ENCODE measurements around the gene UMODL1. TPM values are rescaled to one million over a fixed set of nuclear protein-coding genes. Genes with fewer than 3 reads are reported as not detected.
A peak's percentile ranks its signal among the peaks of the same experiment; 100 is the strongest.

Gene UMODL1
- total RNA-seq, 1 donor from 2014 or later = not detected

GRCh38 chr21:42025376-42026081 is 45.6 kb upstream of the UMODL1 start:
- DNase-seq (ENCODE audit: low spot score in 2 of 2, unreplicated experiment in 2 of 2) = no peak
- H3K36me3 Mint-ChIP-seq = no peaks in the 10 kb centered on the region
- H3K9me3 Mint-ChIP-seq = peaks cover under 1% of the 10 kb centered on the region
- peaks cover 10% of the 10 kb centered on the region for H3K4me1 Mint-ChIP-seq
- H3K27ac Mint-ChIP-seq = peak overlapping the region; percentile 71
- peaks cover 7% of the 10 kb centered on the region for H3K27me3 Mint-ChIP-seq (ENCODE audit: low read depth)
- no peak for TF ChIP-seq CTCF (IDR thresholded peaks at IDR 0.05; ENCODE audit: unreplicated experiment)
- no peak overlapping the region for H3K4me3 Mint-ChIP-seq

- TF ChIP-seq CTCF (IDR thresholded peaks at IDR 0.05; ENCODE audit: unreplicated experiment) = no peak
- no peak for DNase-seq (ENCODE audit: low spot score in 2 of 2, unreplicated experiment in 2 of 2)
- Mint-ChIP-seq H3K27ac (no peak overlapping the region), H3K4me3 (no peak overlapping the region), H3K4me1 (peaks cover 10% of the 10 kb centered on the region), H3K27me3 (ENCODE audit: low read depth) (peaks cover 7% of the 10 kb centered on the region), H3K9me3 (peaks cover 3% of the 10 kb centered on the region), H3K36me3 (no peaks in the 10 kb centered on the region)
Measured at GRCh38 chr21:42026082-42026435, 45.1 kb upstream of the UMODL1 start.

GRCh38 chr21:42027085-42027821 is 43.9 kb upstream of the UMODL1 start:
- no peak for DNase-seq (ENCODE audit: low spot score in 2 of 2, unreplicated experiment in 2 of 2)
- Mint-ChIP-seq H3K9me3 (peaks cover 3% of the 10 kb centered on the region), H3K4me1 (peaks cover 10% of the 10 kb centered on the region), H3K27ac (no peak overlapping the region), H3K36me3 (no peaks in the 10 kb centered on the region), H3K4me3 (no peak overlapping the region), H3K27me3 (ENCODE audit: low read depth) (no peaks in the 10 kb centered on the region)
- TF ChIP-seq CTCF (IDR thresholded peaks at IDR 0.05; ENCODE audit: unreplicated experiment) = no peak

GRCh38 chr21:42027822-42028765 is 43.0 kb upstream of the UMODL1 start:
- Mint-ChIP-seq H3K27ac (no peak overlapping the region), H3K4me1 (peaks cover 10% of the 10 kb centered on the region), H3K4me3 (no peak overlapping the region), H3K36me3 (no peaks in the 10 kb centered on the region), H3K9me3 (peaks cover 3% of the 10 kb centered on the region), H3K27me3 (ENCODE audit: low read depth) (no peaks in the 10 kb centered on the region)
- TF ChIP-seq CTCF (IDR thresholded peaks at IDR 0.05; ENCODE audit: unreplicated experiment) = no peak
- no peak for DNase-seq (ENCODE audit: low spot score in 2 of 2, unreplicated experiment in 2 of 2)

- no peak for TF ChIP-seq CTCF (IDR thresholded peaks at IDR 0.05; ENCODE audit: unreplicated experiment)
- Mint-ChIP-seq H3K4me1 (peaks cover 10% of the 10 kb centered on the region), H3K27me3 (ENCODE audit: low read depth) (no peaks in the 10 kb centered on the region), H3K9me3 (peaks cover 3% of the 10 kb centered on the region), H3K27ac (no peak overlapping the region), H3K4me3 (no peak overlapping the region), H3K36me3 (no peaks in the 10 kb centered on the region)
- no peak for DNase-seq (ENCODE audit: low spot score in 2 of 2, unreplicated experiment in 2 of 2)
Measured at GRCh38 chr21:42028766-42029425, 42.2 kb upstream of the UMODL1 start.
